Breast epithelium (tissue), 4 donors: ENCODE results near the gene KRTAP5-1. TPM values are rescaled to one million over a fixed set of nuclear protein-coding genes. Genes with fewer than 3 reads are reported as not detected.
"Not testable (repeated sequence)": the region's sequence is repeated elsewhere in the genome, so short reads cannot be mapped to it uniquely, and the experiment has no call there.

Experiments
- DNase-seq, 2 donors: peaks; one replicate each; pipeline ENCODE4 v3.0.0-alpha.2; 2019; ENCODE audit warnings: low spot score in 2 of 2
- H3K27ac ChIP-seq, 2 donors: fragments of 200-600 bp; sonication (generic) in 1 of 2; one replicate each; pipeline ENCODE4 v1.5.1; 2016 to 2019; ENCODE audit warnings: mild to moderate bottlenecking in 1 of 2
- H3K27me3 ChIP-seq, 2 donors: fragments of 200-600 bp; sonication (generic) in 1 of 2; one replicate each; pipeline versions ENCODE4 v1.5.1 to v1.6.0; 2017 to 2019; ENCODE audit warnings: control low read depth in 1 of 2, mild to moderate bottlenecking in 1 of 2
- H3K36me3 ChIP-seq: fragments of 200-600 bp; one replicate; pipeline ENCODE4 v1.5.1; 2019
- H3K4me1 ChIP-seq, 2 donors: fragments of 200-600 bp; sonication (generic); one replicate each; pipeline ENCODE4 v1.5.1; 2016 to 2019; ENCODE audit warnings: control low read depth in 1 of 2
- H3K4me3 ChIP-seq, 3 donors: fragments of 200-600 bp; sonication (generic); 1 replicate in 2 of 3; 2 replicates in 1 of 3; pipeline ENCODE4 v1.5.1; 2016 to 2019; ENCODE audit warnings: mild to moderate bottlenecking in 3 of 3, moderate library complexity in 2 of 3
- H3K9me3 ChIP-seq, 2 donors: fragments of 200-600 bp; sonication (generic) in 1 of 2; one replicate each; pipeline ENCODE4 v1.5.1; 2016 to 2019; ENCODE audit warnings: control low read depth in 1 of 2
- POLR2A ChIP-seq: fragments of 450-650 bp; IDR thresholded peaks from one replicate; pipeline ENCODE4 v1.6.1; 2016; ENCODE audit warnings: antibody characterized with exemption, mild to moderate bottlenecking, moderate library complexity
- POLR2AphosphoS5 ChIP-seq, 3 donors: sonication (generic); formaldehyde crosslinking; IDR thresholded peaks; one replicate each; pipeline ENCODE4 v1.6.1; 2017; ENCODE audit warnings: antibody characterized with exemption in 3 of 3
- intact Hi-C: fragments of 100-400 bp; cut with DNase I; formaldehyde crosslinking; loops from one replicate; pipeline ENCODE4 v1.15.1; 2023; ENCODE audit warnings: low total_unique reads
- total RNA-seq, 3 donors: library from RNA; depleted of rRNA; stranded (reverse); fragments of >200 nt; gene quantifications; one replicate each; pipeline ENCODE4 v1.1.0, GENCODE V29; 2016
- TF ChIP-seq, protein P1 (sequence below), 3 donors: fragments of 450-650 bp; IDR thresholded peaks; one replicate each; pipeline ENCODE4 v1.5.1; 2016 to 2017; ENCODE audit warnings: antibody characterized with exemption in 3 of 3, mild to moderate bottlenecking in 3 of 3, moderate library complexity in 3 of 3

The KRTAP5-1 gene
- total RNA-seq, 3 donors from 2014 or later: not detected

DNA sequence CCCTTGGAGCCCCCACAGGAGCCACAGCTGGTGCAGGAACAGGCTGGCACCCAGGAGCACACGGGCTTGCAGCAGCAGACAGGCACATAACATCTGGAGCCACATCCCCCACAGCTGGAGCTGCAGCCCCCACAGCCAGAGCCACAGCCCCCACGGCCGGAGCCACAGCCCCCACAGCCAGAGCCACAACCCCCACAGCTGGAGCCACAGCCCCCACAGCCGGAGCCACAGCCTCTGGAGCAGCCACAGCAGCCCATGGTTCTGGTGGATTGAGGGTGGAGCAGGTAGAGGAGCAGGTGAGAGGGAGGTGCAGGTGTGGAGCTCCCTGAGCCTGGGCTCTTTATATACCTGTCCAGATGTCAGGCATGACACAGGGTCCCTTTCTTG, 12.9 kb upstream of the KRTAP5-1 start, which contains the start of gene KRTAP5-2:
Gene KRTAP5-2 (minus strand): TSS at position 301 of the 387 bp plus-strand sequence. CDS start 44 bp downstream, at position 257.
- Histone ChIP-seq H3K4me1 (no peaks in the 10 kb centered on the region), H3K36me3 (no peaks in the 10 kb centered on the region), H3K9me3 (no peaks in the 10 kb centered on the region), H3K27me3 (no peaks in the 10 kb centered on the region), H3K27ac (no peak within 1 kb of the TSS), H3K4me3 (no peak within 1 kb of the TSS)
- no peak for DNase-seq
- TF ChIP-seq POLR2AphosphoS5 (IDR thresholded peaks at IDR 0.05) (no peak), POLR2A (no peak)
- TF ChIP-seq, protein P1, sequence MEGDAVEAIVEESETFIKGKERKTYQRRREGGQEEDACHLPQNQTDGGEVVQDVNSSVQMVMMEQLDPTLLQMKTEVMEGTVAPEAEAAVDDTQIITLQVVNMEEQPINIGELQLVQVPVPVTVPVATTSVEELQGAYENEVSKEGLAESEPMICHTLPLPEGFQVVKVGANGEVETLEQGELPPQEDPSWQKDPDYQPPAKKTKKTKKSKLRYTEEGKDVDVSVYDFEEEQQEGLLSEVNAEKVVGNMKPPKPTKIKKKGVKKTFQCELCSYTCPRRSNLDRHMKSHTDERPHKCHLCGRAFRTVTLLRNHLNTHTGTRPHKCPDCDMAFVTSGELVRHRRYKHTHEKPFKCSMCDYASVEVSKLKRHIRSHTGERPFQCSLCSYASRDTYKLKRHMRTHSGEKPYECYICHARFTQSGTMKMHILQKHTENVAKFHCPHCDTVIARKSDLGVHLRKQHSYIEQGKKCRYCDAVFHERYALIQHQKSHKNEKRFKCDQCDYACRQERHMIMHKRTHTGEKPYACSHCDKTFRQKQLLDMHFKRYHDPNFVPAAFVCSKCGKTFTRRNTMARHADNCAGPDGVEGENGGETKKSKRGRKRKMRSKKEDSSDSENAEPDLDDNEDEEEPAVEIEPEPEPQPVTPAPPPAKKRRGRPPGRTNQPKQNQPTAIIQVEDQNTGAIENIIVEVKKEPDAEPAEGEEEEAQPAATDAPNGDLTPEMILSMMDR (IDR thresholded peaks at IDR 0.05): no peak
- intact Hi-C loops: no loop called here

DNA sequence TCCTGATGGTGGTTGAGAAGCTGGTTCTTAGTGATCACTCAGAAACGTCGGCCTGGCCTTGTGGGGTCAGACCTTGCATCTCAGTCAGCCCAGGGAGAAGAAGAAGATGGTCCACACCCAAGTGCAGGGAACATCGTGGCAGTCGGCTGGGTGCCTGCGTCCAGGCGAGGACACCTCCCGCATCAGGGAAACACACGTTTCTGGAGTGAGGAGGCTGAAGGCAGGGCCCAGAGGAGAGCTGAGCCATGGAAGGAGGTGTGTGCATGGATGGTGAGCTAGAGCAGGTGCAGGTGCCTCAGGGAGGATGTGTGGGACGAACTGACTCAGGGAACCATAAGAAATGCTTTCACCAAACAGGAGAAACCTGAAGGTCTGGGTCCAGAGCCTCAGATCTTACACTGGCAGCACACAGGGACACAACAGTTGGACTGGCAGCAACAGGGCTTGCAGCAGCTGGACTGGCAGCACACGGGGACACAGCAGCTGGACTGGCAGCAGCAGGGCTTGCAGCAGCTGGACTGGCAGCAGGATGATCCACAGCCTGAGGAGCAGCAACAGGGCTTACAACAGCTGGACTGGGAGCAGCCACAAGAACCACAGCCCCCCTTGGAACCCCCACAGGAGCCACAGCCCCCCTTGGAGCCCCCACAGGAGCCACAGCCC, 12.4 kb upstream of the KRTAP5-1 start:
- H3K4me1 ChIP-seq: no peaks in the 10 kb centered on the region
- H3K27me3 ChIP-seq: no peaks in the 10 kb centered on the region
- H3K9me3 ChIP-seq: no peaks in the 10 kb centered on the region
- H3K36me3 ChIP-seq: no peaks in the 10 kb centered on the region
- H3K27ac ChIP-seq: no peak overlapping the region
- TF ChIP-seq, protein P1 (IDR thresholded peaks at IDR 0.05): no peak
- no peak for TF ChIP-seq POLR2A
- TF ChIP-seq POLR2AphosphoS5 (IDR thresholded peaks at IDR 0.05): no peak
- intact Hi-C loops: no loop called here
- H3K4me3 ChIP-seq: no peak overlapping the region
- DNase-seq: no peak

DNA sequence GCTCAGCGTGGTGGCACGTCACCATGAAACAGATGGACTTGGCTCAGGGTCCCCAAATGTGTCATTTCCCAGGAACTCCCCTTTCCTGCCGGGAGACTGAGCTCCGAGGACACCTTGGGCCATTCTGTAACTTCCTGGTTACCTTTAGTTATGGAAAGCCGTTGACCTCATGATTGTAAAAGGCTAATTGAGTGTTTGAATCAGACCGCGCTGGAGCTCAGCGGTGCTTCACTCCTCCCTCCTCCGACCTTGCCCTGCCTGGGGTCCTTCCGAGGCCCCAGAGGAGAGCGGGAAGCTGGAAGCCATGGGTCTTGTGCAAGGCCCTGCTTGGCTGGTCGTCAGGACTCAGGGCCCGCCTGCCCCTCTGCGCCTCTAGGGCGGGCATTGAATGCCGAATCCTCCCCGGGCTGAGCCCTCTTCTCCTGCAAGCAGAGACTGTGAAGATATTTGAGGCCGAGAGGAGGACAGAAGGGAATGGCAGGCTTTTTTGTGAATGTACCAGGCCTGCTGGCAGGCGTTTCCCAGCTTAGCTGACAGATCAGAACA, 11.6 kb upstream of the KRTAP5-1 start:
- H3K9me3 ChIP-seq, intact Hi-C loops, H3K4me1 ChIP-seq, H3K27ac ChIP-seq, DNase-seq, H3K36me3 ChIP-seq, H3K4me3 ChIP-seq, H3K27me3 ChIP-seq: not testable (repeated sequence)

DNA sequence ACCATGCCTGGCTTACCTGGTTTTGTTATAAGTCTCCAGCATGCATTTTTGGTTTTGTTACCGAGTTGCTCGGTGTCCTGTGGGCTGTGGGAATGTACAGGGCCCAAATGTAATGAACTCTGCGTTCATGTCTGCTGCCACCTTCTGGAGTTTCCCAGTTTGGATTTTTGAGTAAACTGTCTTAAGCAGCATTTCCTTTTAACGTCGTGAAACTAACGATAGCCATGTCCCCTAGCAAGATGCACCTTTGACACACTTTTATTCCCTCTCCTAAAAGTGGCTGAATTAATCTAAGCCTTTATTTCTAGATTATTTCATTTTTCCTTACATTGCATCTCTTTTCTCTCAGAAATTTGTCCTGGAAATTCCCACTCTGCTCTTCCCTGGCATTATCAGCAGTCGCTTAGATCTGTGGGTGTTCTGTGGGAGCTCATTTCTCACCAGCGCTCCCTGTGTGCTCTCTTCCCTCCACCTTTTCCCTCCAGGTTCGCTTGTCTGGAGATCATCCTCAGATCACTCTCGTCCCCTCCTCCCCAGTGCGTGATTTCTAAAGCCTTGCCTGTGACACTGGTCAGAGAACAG, 11.0 kb upstream of the KRTAP5-1 start:
- H3K27me3 ChIP-seq, H3K36me3 ChIP-seq, H3K27ac ChIP-seq, H3K9me3 ChIP-seq, H3K4me1 ChIP-seq, DNase-seq, H3K4me3 ChIP-seq, intact Hi-C loops: not testable (repeated sequence)

DNA sequence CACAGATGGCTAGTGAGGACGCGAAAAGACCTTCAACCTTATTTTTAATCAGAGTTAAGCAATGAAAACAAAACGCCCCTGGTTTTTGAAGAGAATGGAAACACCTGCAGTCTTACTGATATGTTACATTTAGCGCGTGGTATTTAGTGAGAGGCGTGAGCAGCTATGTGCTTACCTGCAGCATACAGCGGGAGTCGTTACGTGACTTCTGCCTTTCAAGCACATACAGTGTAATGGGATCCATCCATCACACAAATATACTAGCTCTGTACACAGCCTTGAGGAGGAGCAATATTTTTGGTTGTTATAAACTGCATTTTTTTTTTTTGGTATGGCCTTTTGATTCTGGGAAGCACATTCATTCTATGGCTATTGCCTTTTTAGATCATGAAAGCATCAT, 7.5 kb upstream of the KRTAP5-1 start:
- Histone ChIP-seq H3K4me3 (no peak overlapping the region), H3K4me1 (no peaks in the 10 kb centered on the region), H3K27ac (no peak overlapping the region), H3K9me3 (no peaks in the 10 kb centered on the region), H3K36me3 (no peaks in the 10 kb centered on the region), H3K27me3 (no peaks in the 10 kb centered on the region)
- DNase-seq: no peak
- intact Hi-C loops: loop anchor here (1.0 kb wide), 1 partner anchor 15 kb away; no protein-coding TSS in a partner anchor
- TF ChIP-seq, protein P1 (IDR thresholded peaks at IDR 0.05): no peak
- TF ChIP-seq POLR2A: no peak
- no peak for TF ChIP-seq POLR2AphosphoS5 (IDR thresholded peaks at IDR 0.05)

DNA sequence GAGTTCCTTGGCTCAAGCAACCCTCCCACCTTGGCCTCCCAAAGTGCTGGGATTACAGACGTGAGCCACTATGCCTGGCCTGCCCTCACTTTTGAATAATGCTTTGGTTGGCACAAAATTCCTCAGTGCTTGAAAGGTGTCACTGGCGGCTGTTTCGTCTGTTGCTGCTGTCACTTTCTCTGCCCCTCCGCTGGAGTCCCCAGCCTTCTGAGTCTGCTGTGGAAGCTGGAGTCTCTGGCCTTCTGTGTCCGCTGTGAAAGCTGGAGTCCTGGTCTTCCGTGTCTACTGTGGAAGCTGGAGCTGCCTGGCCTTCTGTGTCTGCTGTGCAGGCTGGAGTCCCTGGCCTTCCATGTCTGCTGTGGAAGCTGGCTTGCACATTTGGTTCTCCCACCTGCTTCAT, 4.9 kb upstream of the KRTAP5-1 start:
- no peaks in the 10 kb centered on the region for H3K4me1 ChIP-seq
- no peak for TF ChIP-seq POLR2A
- TF ChIP-seq, protein P1 (IDR thresholded peaks at IDR 0.05): no peak
- no peaks in the 10 kb centered on the region for H3K9me3 ChIP-seq
- H3K4me3 ChIP-seq: no peak overlapping the region
- no peaks in the 10 kb centered on the region for H3K36me3 ChIP-seq
- no peaks in the 10 kb centered on the region for H3K27me3 ChIP-seq
- DNase-seq: no peak
- H3K27ac ChIP-seq: no peak overlapping the region
- intact Hi-C loops: no loop called here

DNA sequence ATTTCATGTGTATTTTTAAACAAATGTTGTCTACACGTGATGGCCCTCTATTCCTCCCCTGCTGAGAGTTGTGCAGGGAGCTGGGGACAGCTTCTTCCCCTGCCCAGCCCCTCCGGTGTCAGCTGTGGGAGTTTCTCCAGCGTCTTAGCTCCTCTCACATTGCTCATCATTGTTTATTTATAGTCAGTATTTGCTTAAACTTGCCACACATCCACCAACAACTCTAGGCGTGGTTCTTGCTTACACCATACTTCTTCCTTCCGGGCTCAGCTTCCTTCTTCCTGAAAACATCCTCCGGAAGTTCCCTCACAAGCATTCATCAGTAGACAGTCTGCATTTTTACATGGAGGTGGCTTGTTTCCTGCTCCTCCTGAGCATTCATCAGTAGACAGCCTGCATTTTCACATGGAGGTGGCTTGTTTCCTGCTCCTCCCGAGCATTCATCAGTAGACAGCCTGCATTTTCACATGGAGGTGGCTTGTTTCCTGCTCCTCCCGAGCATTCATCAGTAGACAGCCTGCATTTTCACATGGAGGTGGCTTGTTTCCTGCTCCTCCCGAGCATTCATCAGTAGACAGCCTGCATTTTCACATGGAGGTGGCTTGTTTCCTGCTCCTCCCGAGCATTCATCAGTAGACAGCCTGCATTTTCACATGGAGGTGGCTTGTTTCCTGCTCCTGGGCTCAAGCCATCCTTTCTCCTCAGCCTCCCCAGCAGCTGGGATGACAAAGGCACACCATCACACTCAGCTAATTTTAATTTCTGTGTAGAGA, 4.3 kb upstream of the KRTAP5-1 start:
- intact Hi-C loops, H3K27me3 ChIP-seq, H3K9me3 ChIP-seq, H3K36me3 ChIP-seq, H3K4me1 ChIP-seq, DNase-seq, H3K4me3 ChIP-seq, H3K27ac ChIP-seq: not testable (repeated sequence)
